A673 (cell line): ENCODE measurements around the gene GART.

Experiments used
- EZH2 ChIP-seq: fragments of 200-600 bp; sonication (generic); IDR thresholded peaks from 2 replicates; pipeline ENCODE4 v1.6.1; 2017; ENCODE audit warnings: borderline replicate concordance, low read depth, mild to moderate bottlenecking, mixed read lengths, antibody characterized with exemption, low read length; ENCODE audit not compliant: poor library complexity, severe bottlenecking
- TF ChIP-seq, protein P1 (sequence below): fragments of 300-800, 200-600 bp; sonication (generic); conservative IDR thresholded peaks from 2 replicates; pipeline ENCODE4 v1.5.1; 2017; ENCODE audit warnings: low read depth, mild to moderate bottlenecking, antibody characterized with exemption, low read length, moderate library complexity, mixed read lengths

DNA sequence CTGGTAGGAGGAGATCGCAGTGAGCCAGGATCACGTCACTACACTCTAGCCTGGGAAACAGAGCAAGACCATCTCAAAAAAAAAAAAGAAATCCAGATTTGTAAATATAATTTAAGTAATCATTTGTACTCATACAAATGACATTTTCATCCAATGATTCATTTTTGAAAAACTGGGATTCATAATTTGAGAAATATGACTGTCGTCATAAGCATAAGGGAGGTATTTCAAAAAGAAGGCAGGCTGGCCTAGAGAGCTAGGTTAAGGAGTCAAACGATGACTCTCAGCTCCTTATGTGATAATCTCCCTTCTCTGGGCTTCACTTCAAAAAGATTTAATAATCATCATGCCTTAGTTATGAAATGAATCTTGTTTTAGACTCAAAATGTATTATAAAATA is 2.3 kb downstream of the GART start:
- TF ChIP-seq, protein P1, sequence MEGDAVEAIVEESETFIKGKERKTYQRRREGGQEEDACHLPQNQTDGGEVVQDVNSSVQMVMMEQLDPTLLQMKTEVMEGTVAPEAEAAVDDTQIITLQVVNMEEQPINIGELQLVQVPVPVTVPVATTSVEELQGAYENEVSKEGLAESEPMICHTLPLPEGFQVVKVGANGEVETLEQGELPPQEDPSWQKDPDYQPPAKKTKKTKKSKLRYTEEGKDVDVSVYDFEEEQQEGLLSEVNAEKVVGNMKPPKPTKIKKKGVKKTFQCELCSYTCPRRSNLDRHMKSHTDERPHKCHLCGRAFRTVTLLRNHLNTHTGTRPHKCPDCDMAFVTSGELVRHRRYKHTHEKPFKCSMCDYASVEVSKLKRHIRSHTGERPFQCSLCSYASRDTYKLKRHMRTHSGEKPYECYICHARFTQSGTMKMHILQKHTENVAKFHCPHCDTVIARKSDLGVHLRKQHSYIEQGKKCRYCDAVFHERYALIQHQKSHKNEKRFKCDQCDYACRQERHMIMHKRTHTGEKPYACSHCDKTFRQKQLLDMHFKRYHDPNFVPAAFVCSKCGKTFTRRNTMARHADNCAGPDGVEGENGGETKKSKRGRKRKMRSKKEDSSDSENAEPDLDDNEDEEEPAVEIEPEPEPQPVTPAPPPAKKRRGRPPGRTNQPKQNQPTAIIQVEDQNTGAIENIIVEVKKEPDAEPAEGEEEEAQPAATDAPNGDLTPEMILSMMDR = no peak
- no peak for TF ChIP-seq EZH2
